ENCODE measurements around the gene PKP3.

GRCh38 chr11:445765-446588 lies 52.0 kb downstream of the PKP3 start:
- TF ChIP-seq PATZ1 (CRISPR knock-in tag; IDR thresholded peaks at IDR 0.05; ENCODE audit: borderline replicate concordance) (no peak), TCF4 (CRISPR knock-in tag; IDR thresholded peaks at IDR 0.05; ENCODE audit: borderline replicate concordance) (no peak), ARNTL (CRISPR knock-in tag; IDR thresholded peaks at IDR 0.05; ENCODE audit: borderline replicate concordance, low read depth) (no peak), BACH2 (CRISPR knock-in tag; IDR thresholded peaks at IDR 0.05; ENCODE audit: borderline replicate concordance) (no peak), GLIS3 (CRISPR knock-in tag; IDR thresholded peaks at IDR 0.05) (no peak), ISL1 (CRISPR knock-in tag; IDR thresholded peaks at IDR 0.05) (no peak), SNAI2 (CRISPR knock-in tag; IDR thresholded peaks at IDR 0.05) (no peak), ZC3H10 (CRISPR knock-in tag; IDR thresholded peaks at IDR 0.05) (no peak), RARB (CRISPR knock-in tag; IDR thresholded peaks at IDR 0.05) (no peak), PPARA (CRISPR knock-in tag; IDR thresholded peaks at IDR 0.05; ENCODE audit: borderline replicate concordance) (no peak)

All from SK-N-SH treated with all-trans-retinoic acid at 6 μM for 48 hours (cell line).